RWPE2 (cell line): Measurements from ENCODE around the gene GLDC.
"Not testable (repeated sequence)": the region's sequence is repeated elsewhere in the genome, so short reads cannot be mapped to it uniquely, and the experiment has no call there.

ENCODE experiments used
- ATAC-seq: fragments of 200-7000 bp; cut with Tn5 transposase; 3 replicates; pipeline ENCODE4 v1.9.1; 2021; ENCODE audit warnings: low read depth
- DNase-seq: peaks from one replicate; pipeline ENCODE4 v3.0.0-alpha.2; 2020; ENCODE audit warnings: low spot score
- H3K27ac ChIP-seq: fragments of 450-650 bp; 2 replicates; pipeline ENCODE4 v1.5.1; 2017; ENCODE audit warnings: mild to moderate bottlenecking; ENCODE audit not compliant: poor library complexity, severe bottlenecking
- H3K27me3 ChIP-seq: fragments of 250-450 bp; sonication (Bioruptor Pico); 2 replicates; pipeline ENCODE4 v1.5.1; 2021; ENCODE audit warnings: mild to moderate bottlenecking, moderate library complexity; ENCODE audit not compliant: insufficient read depth, poor library complexity, severe bottlenecking
- H3K36me3 ChIP-seq: fragments of 250-450 bp; sonication (Bioruptor Pico); 2 replicates; pipeline ENCODE4 v1.5.1; 2020; ENCODE audit warnings: low read depth, mild to moderate bottlenecking, moderate library complexity
- H3K4me1 ChIP-seq: fragments of 250-450 bp; sonication (Bioruptor Pico); 2 replicates; pipeline ENCODE4 v1.5.1; 2021; ENCODE audit warnings: mild to moderate bottlenecking, moderate library complexity; ENCODE audit not compliant: insufficient read depth, poor library complexity, severe bottlenecking
- H3K4me3 ChIP-seq: fragments of 250-450 bp; sonication (Bioruptor Pico); 2 replicates; pipeline ENCODE4 v1.5.1; 2021; ENCODE audit warnings: mild to moderate bottlenecking, moderate library complexity; ENCODE audit not compliant: severe bottlenecking
- H3K9me3 ChIP-seq: fragments of 250-450 bp; sonication (Bioruptor Pico); 2 replicates; pipeline ENCODE4 v1.5.1; 2021; ENCODE audit warnings: mild to moderate bottlenecking, moderate library complexity; ENCODE audit not compliant: severe bottlenecking
- TF ChIP-seq, protein P1 (sequence below): fragments of 450-650 bp; IDR thresholded peaks from one replicate; pipeline ENCODE4 v1.5.1; 2017; ENCODE audit warnings: mild to moderate bottlenecking, moderate library complexity; ENCODE audit not compliant: poor library complexity, severe bottlenecking

The GLDC gene

DNA sequence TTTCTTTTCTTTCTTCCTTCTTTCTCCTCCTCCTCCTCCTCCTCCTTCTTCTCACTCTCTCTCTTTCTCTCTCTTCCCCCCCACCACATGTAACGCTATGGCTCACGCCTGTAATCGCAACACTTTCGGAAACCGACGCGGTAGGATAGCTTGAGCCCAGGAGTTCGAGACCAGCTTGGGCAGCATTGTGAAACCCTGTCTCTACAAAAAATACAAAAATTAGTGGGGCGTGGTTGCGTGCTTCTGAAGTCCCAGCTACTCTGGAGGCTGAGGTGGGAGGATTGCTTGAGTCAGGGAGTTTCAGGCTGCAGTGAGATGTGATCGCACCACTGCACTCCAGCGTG lies 736 bp upstream of the GLDC start:
- TF ChIP-seq, protein P1, sequence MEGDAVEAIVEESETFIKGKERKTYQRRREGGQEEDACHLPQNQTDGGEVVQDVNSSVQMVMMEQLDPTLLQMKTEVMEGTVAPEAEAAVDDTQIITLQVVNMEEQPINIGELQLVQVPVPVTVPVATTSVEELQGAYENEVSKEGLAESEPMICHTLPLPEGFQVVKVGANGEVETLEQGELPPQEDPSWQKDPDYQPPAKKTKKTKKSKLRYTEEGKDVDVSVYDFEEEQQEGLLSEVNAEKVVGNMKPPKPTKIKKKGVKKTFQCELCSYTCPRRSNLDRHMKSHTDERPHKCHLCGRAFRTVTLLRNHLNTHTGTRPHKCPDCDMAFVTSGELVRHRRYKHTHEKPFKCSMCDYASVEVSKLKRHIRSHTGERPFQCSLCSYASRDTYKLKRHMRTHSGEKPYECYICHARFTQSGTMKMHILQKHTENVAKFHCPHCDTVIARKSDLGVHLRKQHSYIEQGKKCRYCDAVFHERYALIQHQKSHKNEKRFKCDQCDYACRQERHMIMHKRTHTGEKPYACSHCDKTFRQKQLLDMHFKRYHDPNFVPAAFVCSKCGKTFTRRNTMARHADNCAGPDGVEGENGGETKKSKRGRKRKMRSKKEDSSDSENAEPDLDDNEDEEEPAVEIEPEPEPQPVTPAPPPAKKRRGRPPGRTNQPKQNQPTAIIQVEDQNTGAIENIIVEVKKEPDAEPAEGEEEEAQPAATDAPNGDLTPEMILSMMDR = no peak
- Histone ChIP-seq H3K27me3 (no peaks in the 10 kb centered on the region), H3K4me3 (peak overlapping the region; percentile 48), H3K36me3 (no peaks in the 10 kb centered on the region), H3K27ac (no peak overlapping the region), H3K9me3 (no peaks in the 10 kb centered on the region), H3K4me1 (peaks cover 11% of the 10 kb centered on the region)
- DNase-seq (no peak), ATAC-seq (no peak)

DNA sequence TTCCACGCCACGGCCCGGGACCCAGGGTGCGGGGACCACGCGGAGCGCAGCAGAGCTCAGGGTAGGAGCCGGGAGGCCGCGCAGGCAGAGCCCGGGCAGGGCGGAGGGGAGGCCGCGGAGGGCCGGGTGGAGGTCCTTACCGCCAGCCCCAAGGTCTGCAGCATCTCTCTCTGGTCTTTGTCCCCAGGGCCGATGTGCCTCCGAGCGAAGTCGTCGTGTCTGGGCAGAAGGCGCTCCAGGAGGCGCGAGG lies 499 bp downstream of the GLDC start:
- peak overlapping the region; percentile 48 for H3K4me3 ChIP-seq
- ATAC-seq = peak; percentile 23; the same call in 1 of the 3 replicates

DNA sequence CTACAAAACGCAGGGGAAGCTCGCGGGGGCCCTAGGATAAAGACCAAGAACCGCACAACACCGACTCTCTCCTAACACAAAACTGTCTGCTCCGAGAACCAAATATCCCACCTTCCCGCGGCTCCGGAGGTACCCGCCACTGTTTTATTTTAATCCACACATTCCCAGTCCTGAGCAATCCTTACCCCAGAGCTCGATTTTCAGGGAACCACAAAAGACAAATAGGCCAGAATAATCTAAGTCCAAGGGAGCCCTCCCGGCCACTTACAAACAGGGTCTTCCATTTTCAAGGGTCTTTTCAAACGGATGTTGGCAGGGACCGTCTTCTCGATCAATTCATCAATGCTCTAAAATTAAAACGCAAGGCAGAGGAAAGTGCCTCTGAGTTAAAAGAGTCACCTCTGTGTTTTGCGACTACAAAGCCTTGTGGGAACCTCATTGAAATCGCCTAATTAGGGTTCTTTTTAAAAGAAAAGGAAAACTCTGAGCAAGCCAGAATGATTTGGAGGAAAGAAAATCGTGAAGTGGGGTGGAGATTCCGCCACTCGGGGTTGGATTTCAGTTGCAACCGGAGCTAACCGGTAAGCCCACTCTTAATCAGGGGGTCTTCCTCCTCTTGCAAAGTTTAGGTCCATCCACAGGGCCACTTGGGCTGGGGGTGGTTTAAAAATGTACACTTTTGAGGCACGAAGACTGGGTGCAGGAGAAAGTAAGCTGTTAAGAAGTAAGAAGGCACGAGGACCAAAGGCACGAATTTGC lies 1.0 kb downstream of the GLDC start:
- Histone ChIP-seq H3K27ac (no peak overlapping the region), H3K36me3 (no peaks in the 10 kb centered on the region), H3K9me3 (no peaks in the 10 kb centered on the region), H3K27me3 (no peaks in the 10 kb centered on the region), H3K4me1 (peaks cover 15% of the 10 kb centered on the region), H3K4me3 (peak overlapping the region; percentile 48)
- ATAC-seq (no peak), DNase-seq (no peak)
- TF ChIP-seq, protein P1 = no peak

More for the DNA sequence above, 499 bp downstream of the GLDC start:
- H3K4me1 ChIP-seq = peaks cover 15% of the 10 kb centered on the region
- H3K27me3 ChIP-seq, DNase-seq, H3K9me3 ChIP-seq, H3K27ac ChIP-seq, H3K36me3 ChIP-seq: not testable (repeated sequence)

DNA sequence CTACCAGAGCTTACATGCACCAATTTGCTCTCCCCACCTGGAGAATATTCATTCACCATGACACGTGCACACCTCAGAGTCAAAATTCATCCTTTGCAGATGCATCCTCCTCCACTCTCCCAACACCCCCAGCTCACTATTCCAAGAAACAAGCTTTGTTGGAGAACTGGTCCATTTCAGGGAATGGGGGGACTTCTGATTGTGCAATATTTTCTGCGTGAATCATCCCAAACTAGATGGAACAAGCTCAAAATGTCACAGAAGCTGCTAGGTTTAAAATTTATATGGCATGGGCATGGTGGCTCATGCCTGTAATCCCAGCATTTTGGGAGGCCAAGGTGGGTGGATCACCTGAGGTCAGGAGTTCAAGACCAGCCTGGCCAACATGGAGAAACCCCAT lies 3.6 kb downstream of the GLDC start:
- no peak overlapping the region for H3K4me3 ChIP-seq
- H3K27ac ChIP-seq = peak overlapping the region; percentile 12
- TF ChIP-seq, protein P1 = no peak
- H3K27me3 ChIP-seq = no peaks in the 10 kb centered on the region
- no peaks in the 10 kb centered on the region for H3K36me3 ChIP-seq
- ATAC-seq (no peak), DNase-seq (no peak)
- H3K9me3 ChIP-seq = no peaks in the 10 kb centered on the region
- peaks cover 15% of the 10 kb centered on the region for H3K4me1 ChIP-seq

DNA sequence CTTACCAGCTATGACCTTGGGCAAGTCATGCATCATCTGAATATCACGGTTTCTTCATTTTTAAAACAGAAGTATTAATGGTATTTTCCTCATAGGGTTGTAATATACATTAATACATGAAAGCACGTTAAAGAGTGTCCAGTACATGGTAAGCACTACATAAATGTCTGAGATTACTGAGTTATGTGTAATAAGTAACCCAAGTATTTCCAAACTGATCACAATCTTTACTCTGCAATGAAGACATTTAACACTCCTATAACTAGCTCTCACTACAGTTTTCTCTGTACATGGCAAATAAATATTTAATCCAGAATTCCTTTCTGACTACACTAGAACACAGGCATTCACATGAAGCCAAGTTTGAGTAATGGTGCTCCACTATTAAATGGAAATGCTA lies 4.0 kb downstream of the GLDC start:
- DNase-seq (no peak), ATAC-seq (no peak; the same call in 2 of the 3 replicates)
- H3K9me3 ChIP-seq = no peaks in the 10 kb centered on the region
- TF ChIP-seq, protein P1 = no peak
- H3K36me3 ChIP-seq = no peaks in the 10 kb centered on the region
- H3K4me3 ChIP-seq = no peak overlapping the region
- peak overlapping the region; percentile 12 for H3K27ac ChIP-seq
- H3K27me3 ChIP-seq = no peaks in the 10 kb centered on the region
- H3K4me1 ChIP-seq = peaks cover 15% of the 10 kb centered on the region
